Mammary epithelial cell (primary cell): ENCODE results near the gene AJAP1.

Source experiments
- CTCF ChIP-seq, 2 donors: IDR thresholded peaks in 1 of 2; conservative IDR thresholded peaks in 1 of 2; 2 replicates each; pipeline ENCODE4 v1.5.1; 2011 to 2012; ENCODE audit warnings: inconsistent platforms in 2 of 2, low read length in 2 of 2, mild to moderate bottlenecking in 2 of 2, control low read depth in 1 of 2, low read depth in 1 of 2; ENCODE audit not compliant: insufficient read depth in 1 of 2; ENCODE audit errors: extremely low read depth in 1 of 2
- EZH2 ChIP-seq: IDR thresholded peaks from 2 replicates; pipeline ENCODE4 v1.6.1; 2012; ENCODE audit warnings: low read length, inconsistent platforms, borderline replicate concordance

- no peak for TF ChIP-seq CTCF (conservative IDR thresholded peaks at IDR 0.05 in 1 of 2, IDR thresholded peaks at IDR 0.05 in 1 of 2; ENCODE audit: extremely low read depth in 1 of 2, insufficient read depth in 1 of 2, low read depth in 1 of 2, low read length in 2 of 2)
- TF ChIP-seq EZH2 = no peak
Measured at GRCh38 chr1:4605158-4605557, 49.3 kb upstream of the AJAP1 start.
